ENCODE results near the gene TUBB.

GRCh38 chr6:30769853-30770524, 49.8 kb downstream of the TUBB start:
- TF ChIP-seq FOXA1 (IDR thresholded peaks at IDR 0.05) = no peak
- no peak for TF ChIP-seq TARDBP (IDR thresholded peaks at IDR 0.05)
- no peak for TF ChIP-seq ARNT (IDR thresholded peaks at IDR 0.05)
- TF ChIP-seq L3MBTL2 (conservative IDR thresholded peaks at IDR 0.05) = no peak
- no peak for TF ChIP-seq PKNOX1 (IDR thresholded peaks at IDR 0.05)
- TF ChIP-seq SP1 (IDR thresholded peaks at IDR 0.05) = no peak
- no peak for TF ChIP-seq ELF4 (IDR thresholded peaks at IDR 0.05)
- TF ChIP-seq SUZ12 (IDR thresholded peaks at IDR 0.05) = no peak
- TF ChIP-seq CTBP1 (IDR thresholded peaks at IDR 0.05; ENCODE audit: borderline replicate concordance) = no peak
- TF ChIP-seq NFRKB (IDR thresholded peaks at IDR 0.05) = no peak
- no peak for TF ChIP-seq FOXM1 (IDR thresholded peaks at IDR 0.05; ENCODE audit: borderline replicate concordance)
- no peak for TF ChIP-seq FOXK2 (IDR thresholded peaks at IDR 0.05)
- no peak for TF ChIP-seq HDGF (IDR thresholded peaks at IDR 0.05; ENCODE audit: borderline replicate concordance)
- TF ChIP-seq BHLHE40 (IDR thresholded peaks at IDR 0.05; ENCODE audit: borderline replicate concordance) = no peak

Measured in HEK293T (cell line).